Osteoblast (primary cell): ENCODE data around the gene HMG20B. TPM values are rescaled to one million over a fixed set of nuclear protein-coding genes. Genes with fewer than 3 reads are reported as not detected.

Source experiments
- DNase-seq: peaks from one replicate; pipeline ENCODE4 v3.0.0; 2011; ENCODE audit warnings: low spot score, mixed read lengths; ENCODE audit not compliant: insufficient read length; ENCODE audit errors: missing footprints
- H2AFZ ChIP-seq: 2 replicates; pipeline ENCODE4 v1.6.0; 2011; ENCODE audit warnings: mild to moderate bottlenecking, low read length
- H3K27ac ChIP-seq: 2 replicates; pipeline ENCODE4 v1.5.1; 2011; ENCODE audit warnings: mild to moderate bottlenecking, low read depth, low read length, moderate library complexity
- H3K27me3 ChIP-seq: 2 replicates; pipeline ENCODE4 v1.6.0; 2012; ENCODE audit warnings: mild to moderate bottlenecking, control low read depth, inconsistent platforms, low read length, moderate library complexity; ENCODE audit not compliant: insufficient read depth
- H3K36me3 ChIP-seq: 2 replicates; pipeline ENCODE4 v1.5.1; 2011; ENCODE audit warnings: mild to moderate bottlenecking, low read length, control low read depth, moderate library complexity; ENCODE audit not compliant: insufficient read depth
- H3K4me1 ChIP-seq: 2 replicates; pipeline ENCODE4 v1.5.1; 2011; ENCODE audit warnings: mild to moderate bottlenecking, low read length, control low read depth, moderate library complexity; ENCODE audit not compliant: insufficient read depth
- H3K4me2 ChIP-seq: 2 replicates; pipeline ENCODE4 v1.6.0; 2011; ENCODE audit warnings: mild to moderate bottlenecking, low read length; ENCODE audit not compliant: insufficient read depth
- H3K4me3 ChIP-seq: fragments of 200-600 bp; sonication (generic); 3 replicates; pipeline ENCODE4 v1.5.1; 2012; ENCODE audit warnings: mild to moderate bottlenecking, low read length, inconsistent platforms; ENCODE audit not compliant: insufficient read depth
- H3K79me2 ChIP-seq: 2 replicates; pipeline ENCODE4 v1.6.0; 2012; ENCODE audit warnings: mild to moderate bottlenecking, low read length, control low read depth, inconsistent platforms; ENCODE audit not compliant: insufficient read depth
- H3K9me3 ChIP-seq: 2 replicates; pipeline ENCODE4 v1.5.1; 2011; ENCODE audit warnings: low read depth, low read length, control low read depth
- H4K20me1 ChIP-seq: 2 replicates; pipeline ENCODE4 v1.6.0; 2012; ENCODE audit warnings: mild to moderate bottlenecking, low read length, control low read depth; ENCODE audit not compliant: insufficient read depth
- total RNA-seq: library from RNA; depleted of rRNA; stranded (reverse); fragments of >200 nt; gene quantifications from 2 replicates; pipeline ENCODE4 v1.2.3, GENCODE V29; 2012
- TF ChIP-seq, protein P1 (sequence below): IDR thresholded peaks from 2 replicates; pipeline ENCODE4 v1.5.1; 2011; ENCODE audit warnings: mild to moderate bottlenecking, low read depth, low read length, moderate library complexity; ENCODE audit errors: extremely low read depth

Gene HMG20B
- total RNA-seq, 1 donor, result 65.9 TPM

DNA sequence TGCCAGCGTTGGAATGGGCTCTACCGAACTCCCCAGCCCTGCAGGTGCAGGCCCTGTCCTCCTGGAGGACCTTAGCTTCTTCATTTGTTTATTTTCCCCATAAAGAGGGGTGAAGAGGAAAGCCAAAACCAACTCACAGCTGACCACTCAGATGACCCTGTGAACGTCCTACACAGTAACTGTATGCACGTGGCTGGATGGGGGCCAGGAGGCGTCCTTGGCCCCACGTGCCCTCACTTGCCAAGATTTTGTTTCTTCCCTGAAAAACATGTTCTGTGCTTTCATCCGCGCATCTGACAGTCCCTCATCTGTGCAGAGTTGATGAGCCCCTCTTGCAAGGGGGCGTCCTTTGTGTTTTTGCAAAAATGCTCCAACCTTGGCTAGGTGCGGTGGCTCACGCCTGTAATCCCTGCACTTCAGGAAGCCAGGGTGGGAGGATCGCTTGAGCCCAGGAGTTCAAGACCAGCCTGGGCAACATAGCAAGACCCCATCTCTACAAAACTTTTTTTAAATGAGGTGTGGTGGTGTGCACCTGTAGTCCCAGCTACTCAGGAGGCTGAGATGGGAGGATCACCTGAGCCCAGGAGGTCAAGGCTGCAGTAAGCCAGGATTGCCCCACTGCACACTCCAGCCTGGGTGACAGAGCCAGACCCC is 39.1 kb upstream of the HMG20B start:
- TF ChIP-seq, protein P1, sequence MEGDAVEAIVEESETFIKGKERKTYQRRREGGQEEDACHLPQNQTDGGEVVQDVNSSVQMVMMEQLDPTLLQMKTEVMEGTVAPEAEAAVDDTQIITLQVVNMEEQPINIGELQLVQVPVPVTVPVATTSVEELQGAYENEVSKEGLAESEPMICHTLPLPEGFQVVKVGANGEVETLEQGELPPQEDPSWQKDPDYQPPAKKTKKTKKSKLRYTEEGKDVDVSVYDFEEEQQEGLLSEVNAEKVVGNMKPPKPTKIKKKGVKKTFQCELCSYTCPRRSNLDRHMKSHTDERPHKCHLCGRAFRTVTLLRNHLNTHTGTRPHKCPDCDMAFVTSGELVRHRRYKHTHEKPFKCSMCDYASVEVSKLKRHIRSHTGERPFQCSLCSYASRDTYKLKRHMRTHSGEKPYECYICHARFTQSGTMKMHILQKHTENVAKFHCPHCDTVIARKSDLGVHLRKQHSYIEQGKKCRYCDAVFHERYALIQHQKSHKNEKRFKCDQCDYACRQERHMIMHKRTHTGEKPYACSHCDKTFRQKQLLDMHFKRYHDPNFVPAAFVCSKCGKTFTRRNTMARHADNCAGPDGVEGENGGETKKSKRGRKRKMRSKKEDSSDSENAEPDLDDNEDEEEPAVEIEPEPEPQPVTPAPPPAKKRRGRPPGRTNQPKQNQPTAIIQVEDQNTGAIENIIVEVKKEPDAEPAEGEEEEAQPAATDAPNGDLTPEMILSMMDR, result no peak
- Histone ChIP-seq H3K9me3 (no peaks in the 10 kb centered on the region), H3K4me2 (no peak overlapping the region), H3K4me1 (no peaks in the 10 kb centered on the region), H3K79me2 (peaks cover under 1% of the 10 kb centered on the region), H3K27ac (no peak overlapping the region), H4K20me1 (peaks cover 10% of the 10 kb centered on the region), H3K4me3 (no peak overlapping the region), H3K27me3 (no peaks in the 10 kb centered on the region), H2AFZ (no peak overlapping the region), H3K36me3 (peaks cover 37% of the 10 kb centered on the region)
- DNase-seq, result no peak

DNA sequence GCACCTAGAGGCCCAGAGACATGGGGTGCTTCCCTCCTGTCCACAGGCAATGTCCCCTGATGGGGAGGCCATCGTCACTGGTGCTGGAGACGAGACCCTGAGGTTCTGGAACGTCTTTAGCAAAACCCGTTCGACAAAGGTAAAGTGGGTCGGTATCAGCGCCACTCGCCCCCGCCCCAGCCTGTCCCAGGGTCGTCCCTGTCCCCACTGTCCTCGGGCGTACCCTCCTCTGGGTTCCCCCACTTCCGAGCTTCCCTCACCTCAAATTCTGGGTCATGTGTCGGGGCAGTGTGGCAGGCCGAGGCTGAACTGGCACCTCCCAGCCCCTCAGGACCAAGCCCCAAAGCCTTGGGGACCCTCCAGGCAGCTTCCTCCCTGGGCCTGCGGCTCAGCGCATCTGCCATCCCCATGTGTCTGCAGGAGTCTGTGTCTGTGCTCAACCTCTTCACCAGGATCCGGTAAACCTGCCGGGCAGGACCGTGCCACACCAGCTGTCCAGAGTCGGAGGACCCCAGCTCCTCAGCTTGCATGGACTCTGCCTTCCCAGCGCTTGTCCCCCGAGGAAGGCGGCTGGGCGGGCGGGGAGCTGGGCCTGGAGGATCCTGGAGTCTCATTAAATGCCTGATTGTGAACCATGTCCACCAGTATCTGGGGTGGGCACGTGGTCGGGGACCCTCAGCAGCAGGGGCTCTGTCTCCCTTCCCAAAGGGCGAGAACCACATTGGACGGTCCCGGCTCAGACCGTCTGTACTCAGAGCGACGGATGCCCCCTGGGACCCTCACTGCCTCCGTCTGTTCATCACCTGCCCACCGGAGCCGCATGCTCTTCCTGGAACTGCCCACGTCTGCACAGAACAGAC is 38.1 kb upstream of the HMG20B start:
- Histone ChIP-seq H3K79me2 (no peaks in the 10 kb centered on the region), H3K36me3 (peaks cover 42% of the 10 kb centered on the region), H3K27ac (no peak overlapping the region), H3K4me1 (no peaks in the 10 kb centered on the region), H4K20me1 (peaks cover 12% of the 10 kb centered on the region), H3K4me3 (no peak overlapping the region), H3K9me3 (no peaks in the 10 kb centered on the region), H3K4me2 (no peak overlapping the region), H2AFZ (no peak overlapping the region), H3K27me3 (no peaks in the 10 kb centered on the region)
- TF ChIP-seq, protein P1, result no peak
- DNase-seq, result no peak

DNA sequence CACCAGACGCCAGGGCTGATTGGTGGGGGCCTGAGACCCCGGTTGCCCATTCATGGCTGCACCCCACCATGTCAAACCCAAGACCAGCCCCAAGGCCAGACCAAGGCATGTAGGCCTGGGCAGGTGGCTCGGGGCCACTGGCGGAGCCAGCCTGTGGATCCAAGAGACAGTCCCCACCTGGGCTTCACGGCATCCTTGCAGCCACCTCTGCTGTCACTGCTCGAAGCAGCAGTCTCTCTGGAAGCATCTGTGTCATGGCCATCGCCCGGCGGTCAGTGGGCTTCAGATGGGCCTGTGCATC is 37.6 kb upstream of the HMG20B start:
- H4K20me1 ChIP-seq, result peaks cover 14% of the 10 kb centered on the region
- peaks cover 40% of the 10 kb centered on the region for H3K36me3 ChIP-seq
- TF ChIP-seq, protein P1, result no peak
- H2AFZ ChIP-seq, result no peak overlapping the region
- no peak overlapping the region for H3K4me3 ChIP-seq
- no peaks in the 10 kb centered on the region for H3K27me3 ChIP-seq
- no peak overlapping the region for H3K4me2 ChIP-seq
- H3K9me3 ChIP-seq, result no peaks in the 10 kb centered on the region
- no peaks in the 10 kb centered on the region for H3K79me2 ChIP-seq
- no peaks in the 10 kb centered on the region for H3K4me1 ChIP-seq
- no peak overlapping the region for H3K27ac ChIP-seq
- DNase-seq, result no peak

DNA sequence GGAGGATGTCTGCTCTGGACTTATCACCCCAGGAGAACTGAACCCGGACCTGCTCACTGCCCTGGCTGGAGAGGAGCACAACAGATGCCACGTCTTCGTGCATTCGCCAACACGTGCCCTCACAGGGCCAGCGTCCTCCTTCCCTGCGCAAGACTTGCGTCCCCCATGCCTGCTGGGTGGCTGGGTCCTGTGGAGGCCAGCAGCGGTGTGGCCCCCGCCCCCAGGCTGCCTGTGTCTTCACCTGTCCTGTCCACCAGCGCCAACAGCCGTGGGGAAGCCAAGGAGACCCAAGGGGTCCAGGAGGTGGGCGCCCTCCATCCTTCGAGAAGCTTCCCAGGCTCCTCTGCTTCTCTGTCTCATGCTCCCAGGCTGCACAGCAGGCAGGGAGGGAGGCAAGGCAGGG is 37.2 kb upstream of the HMG20B start:
- DNase-seq, result no peak
- Histone ChIP-seq H3K36me3 (peaks cover 36% of the 10 kb centered on the region), H3K79me2 (no peaks in the 10 kb centered on the region), H3K4me3 (no peak overlapping the region), H3K27me3 (no peaks in the 10 kb centered on the region), H3K4me2 (no peak overlapping the region), H3K27ac (no peak overlapping the region), H4K20me1 (peaks cover 14% of the 10 kb centered on the region), H2AFZ (no peak overlapping the region), H3K4me1 (no peaks in the 10 kb centered on the region), H3K9me3 (no peaks in the 10 kb centered on the region)
- TF ChIP-seq, protein P1, result no peak
